ENCODE results near the gene TSPAN3. TPM values are rescaled to one million over a fixed set of nuclear protein-coding genes. Genes with fewer than 3 reads are reported as not detected.

The TSPAN3 gene
- total RNA-seq, 1 donor from 2014 or later = 150 TPM

DNA sequence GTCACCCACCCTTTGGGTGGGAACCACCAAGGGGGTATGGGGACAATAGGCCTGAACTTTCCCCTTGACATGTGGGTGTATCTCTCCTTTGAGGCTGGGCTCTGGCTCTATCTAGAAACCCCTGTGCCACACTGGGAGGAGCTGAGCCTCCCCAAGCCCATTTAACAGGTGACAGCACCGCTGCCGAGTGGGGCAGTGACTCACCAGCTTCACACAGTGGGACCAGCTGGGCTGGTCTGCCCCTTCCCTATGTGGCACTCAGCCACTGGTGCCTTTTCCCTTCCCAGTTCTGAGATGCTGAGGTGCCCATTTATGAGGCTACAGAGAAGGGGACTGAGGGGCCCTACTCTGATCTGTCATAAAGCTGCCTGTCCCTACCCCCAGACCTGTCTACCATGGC lies 70.9 kb downstream of the TSPAN3 start:
- ATAC-seq = no peak

DNA sequence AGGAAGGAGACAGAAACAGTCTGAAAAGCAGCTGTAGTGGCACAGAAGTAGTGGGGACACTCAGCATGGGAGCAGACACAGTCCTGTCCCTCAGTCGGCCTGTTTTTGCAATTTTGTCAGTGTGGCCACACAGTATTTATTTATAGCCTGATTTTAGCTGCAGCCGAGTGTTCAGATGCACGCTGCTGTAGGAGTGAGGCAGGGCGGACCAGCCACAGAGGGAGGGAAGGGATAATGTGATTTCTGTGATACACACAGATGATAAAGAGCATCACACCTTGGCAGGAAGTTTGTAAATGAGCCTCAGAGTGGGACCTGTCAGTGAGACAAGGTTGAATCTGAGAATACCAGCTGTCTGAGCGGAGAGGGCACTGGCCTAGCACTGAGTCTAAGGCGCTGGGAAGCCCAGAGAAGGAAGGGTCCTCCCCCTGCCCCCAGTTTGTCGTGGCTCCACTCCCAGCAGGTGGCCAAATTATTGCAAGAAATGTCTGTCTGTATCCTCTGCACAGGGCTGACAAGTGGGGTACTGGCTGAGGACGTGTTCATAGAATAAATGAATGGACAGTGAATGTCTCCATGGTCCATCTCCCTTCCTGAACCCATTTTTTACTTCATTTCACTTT lies 72.1 kb downstream of the TSPAN3 start:
- no peak for ATAC-seq
- no peak for DNase-seq (ENCODE audit: low spot score)
- intact Hi-C loops (cut with DNase I) = no loop called here

More for the DNA sequence above, 70.9 kb downstream of the TSPAN3 start:
- intact Hi-C loops (cut with DNase I) = no loop called here
- DNase-seq (ENCODE audit: low spot score) = no peak

DNA sequence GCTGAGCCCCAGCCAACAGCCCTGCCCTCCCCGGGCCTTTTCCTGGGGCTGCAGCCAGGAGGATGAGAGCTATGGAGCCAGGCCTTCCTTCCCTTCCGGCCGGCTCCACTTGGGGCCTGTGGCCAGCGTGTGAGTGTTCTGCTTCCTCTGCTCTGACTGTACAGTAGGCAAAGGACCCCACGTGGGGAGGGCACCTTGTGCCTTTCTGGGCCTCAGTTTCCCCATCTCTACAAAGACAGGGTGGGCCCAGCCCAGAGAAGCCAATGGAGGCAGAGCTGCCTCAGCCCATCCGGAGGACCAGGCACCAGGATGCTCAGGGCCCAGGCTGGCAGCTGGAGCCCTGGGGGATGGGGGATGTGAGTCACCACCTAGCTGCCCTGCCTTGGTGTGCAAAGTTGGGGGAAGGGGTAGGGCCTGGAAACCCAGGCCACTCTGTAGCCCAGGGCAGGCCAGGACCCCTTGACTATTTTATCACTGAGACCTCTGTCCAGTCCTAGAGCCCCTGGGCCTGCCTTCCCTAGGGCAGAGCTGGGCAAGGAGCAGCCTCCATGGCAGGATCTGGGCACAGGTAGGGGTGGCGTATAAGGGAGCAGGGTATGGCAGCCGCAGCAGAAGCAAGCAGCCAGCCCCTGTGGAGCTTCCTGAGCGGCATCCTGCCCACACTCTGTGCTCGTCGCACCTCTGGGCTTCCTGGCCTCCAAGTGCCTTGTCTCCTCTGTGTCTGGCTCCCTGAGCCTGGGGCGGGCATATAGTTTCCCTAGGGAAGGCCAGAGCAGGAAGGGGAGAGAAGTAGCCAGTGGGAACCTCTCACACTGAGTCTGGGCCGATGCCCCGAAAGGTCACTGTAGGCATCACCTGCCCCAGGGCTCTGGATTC lies 74.1 kb downstream of the TSPAN3 start:
- ATAC-seq = peak; percentile 81
- intact Hi-C loops (cut with DNase I) = no loop called here
- peak; percentile 64 for DNase-seq (ENCODE audit: low spot score)

DNA sequence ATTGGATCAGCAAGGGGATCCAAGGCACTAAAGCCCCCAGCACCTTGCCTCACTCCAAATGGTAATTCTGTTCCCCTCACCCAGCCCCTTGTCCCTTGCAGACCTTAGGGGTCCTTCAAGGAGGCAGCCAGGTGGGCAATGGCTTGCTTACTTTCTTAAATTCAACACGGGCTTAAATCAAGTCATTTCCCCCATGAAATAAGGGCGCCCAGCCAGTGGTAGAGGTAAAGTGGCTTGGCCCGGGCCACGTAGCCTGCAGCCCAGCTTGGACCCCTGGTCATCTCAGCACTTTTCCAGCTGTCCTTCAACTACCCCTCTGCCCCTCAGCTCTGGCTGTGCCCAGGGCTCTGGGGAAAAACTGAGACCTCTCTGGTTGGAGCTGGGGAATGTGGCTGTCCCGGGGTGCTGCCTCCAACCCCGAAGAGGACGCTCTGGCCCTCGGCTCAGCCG lies 74.8 kb downstream of the TSPAN3 start:
- DNase-seq (ENCODE audit: low spot score) (no peak), ATAC-seq (no peak)
- intact Hi-C loops (cut with DNase I) = no loop called here

DNA sequence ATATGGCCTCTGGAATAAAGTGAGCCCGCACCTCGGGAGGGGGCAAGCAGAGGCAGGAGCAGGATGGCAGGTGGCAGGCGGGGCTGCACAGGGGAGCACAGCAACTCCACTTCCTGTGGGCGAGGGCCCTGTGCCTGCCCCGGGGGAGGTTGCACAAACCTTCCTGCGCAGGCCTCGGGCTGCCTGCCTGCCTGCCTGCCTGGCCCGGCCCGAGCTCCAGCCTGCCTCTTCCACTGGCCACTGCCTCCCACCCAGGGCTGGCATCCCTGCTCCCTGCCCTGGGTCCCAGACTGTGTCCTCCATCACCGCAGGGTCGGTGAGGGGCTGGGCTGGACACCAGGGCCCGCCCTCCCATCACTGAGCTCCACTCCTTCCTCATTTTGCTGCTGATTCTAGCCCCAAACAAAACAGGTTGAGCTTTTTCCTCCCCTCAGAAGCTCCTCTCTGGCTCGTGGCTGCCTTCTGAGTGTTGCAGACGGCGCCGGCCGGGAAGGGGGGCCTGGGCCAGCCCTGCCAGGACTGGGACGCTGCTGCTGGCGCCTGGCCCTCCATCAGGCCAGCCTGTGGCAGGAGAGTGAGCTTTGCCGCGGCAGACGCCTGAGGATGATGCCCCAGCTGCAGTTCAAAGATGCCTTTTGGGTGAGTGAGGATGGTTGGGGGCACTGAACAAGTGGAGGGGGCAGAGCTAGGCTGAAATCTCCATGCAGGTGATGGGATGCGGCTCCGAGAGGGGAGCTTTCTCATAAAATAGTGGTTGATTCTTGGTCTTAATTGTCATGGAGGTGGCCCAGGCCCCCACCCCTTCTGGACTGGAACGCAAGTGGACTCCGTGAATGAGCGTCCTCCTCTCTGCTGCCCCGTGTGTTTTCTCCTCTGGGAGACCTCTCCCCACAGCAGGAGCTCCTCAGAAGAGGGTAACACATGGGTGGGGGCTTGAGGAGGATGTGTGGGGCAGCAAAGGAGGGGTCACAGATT lies 75.7 kb downstream of the TSPAN3 start, which contains the start of gene PSTPIP1:
PSTPIP1 (plus strand) TSS at position 156 of the 975 bp plus-strand sequence; CDS start at position 604, 448 bp downstream.
- intact Hi-C loops (cut with DNase I) = no loop called here
- peak; percentile 59 for DNase-seq (ENCODE audit: low spot score)
- ATAC-seq = peak; percentile 53

DNA sequence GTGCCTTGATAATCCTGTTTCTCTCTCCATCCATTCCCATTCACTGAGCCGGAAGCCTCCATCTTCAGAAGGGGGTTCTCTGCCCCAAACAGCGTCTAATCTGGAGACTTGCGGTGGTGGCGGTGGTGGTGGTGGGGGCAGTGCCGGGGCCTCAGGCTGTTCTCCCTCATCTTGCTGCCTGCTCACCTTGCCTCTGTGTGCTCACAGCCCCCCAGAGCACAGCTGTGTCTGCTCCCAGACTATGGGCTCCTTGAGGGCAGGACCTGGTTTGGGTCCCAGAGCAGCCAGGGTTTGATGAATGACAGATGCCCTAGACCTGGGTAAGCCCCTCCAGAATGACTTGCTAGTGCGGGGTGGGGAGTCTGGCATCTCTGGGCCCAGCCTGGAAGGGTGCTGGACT lies 76.4 kb downstream of the TSPAN3 start:
- ATAC-seq (no peak), DNase-seq (ENCODE audit: low spot score) (peak; percentile 51)
- intact Hi-C loops (cut with DNase I) = no loop called here

DNA sequence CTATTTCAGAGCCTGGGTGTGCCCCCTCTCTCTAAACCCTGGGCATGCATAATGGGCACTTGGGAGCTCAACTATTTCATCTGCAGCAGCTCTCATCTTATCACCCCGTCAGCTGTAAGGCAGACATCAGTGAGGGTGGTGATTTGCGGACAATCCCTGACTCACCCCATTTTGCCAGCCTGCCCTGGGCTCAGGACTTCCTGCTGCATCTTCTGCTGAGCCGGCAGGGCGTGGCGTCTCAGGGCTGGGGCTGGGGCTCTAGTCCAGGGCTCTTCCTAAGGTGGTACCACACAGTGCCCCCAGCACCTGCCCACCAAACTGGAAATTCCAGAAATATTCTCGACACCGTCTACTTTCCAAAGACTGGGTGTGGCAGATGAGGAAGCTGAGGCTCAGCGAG lies 76.9 kb downstream of the TSPAN3 start:
- no peak for ATAC-seq
- peak; percentile 60 for DNase-seq (ENCODE audit: low spot score)
- intact Hi-C loops (cut with DNase I) = no loop called here

DNA sequence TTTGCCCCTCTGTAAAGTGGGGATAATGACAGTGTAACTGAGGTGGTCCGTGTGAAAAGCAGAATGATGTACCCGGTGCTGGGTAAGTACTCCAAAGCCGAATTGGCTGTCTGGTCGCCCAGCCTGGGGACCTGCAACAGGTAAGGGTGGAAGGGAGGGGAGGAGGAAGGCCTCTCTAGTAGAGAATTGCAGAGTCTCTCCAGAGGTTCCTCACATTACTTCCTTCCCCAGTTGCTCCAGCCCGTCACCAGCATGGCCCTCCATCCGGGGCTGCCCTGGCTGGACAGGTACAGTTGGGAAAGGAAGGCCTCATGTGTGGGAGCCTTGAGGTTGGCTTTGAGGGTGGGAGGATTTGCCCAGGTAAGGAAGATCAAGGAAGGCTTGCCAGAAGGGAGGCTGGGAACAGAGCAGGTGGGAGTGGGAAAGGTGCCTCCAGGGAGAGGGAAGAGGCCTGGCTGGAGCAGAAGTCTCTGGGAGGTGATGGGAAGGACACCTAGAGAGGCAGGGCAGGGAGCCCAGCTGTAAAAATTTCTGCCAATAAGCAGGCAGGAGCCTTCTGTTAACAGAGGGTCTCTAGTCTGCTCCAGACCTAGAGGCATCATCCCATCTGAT lies 77.7 kb downstream of the TSPAN3 start:
- DNase-seq (ENCODE audit: low spot score) = peak; percentile 32
- intact Hi-C loops (cut with DNase I) = no loop called here

DNA sequence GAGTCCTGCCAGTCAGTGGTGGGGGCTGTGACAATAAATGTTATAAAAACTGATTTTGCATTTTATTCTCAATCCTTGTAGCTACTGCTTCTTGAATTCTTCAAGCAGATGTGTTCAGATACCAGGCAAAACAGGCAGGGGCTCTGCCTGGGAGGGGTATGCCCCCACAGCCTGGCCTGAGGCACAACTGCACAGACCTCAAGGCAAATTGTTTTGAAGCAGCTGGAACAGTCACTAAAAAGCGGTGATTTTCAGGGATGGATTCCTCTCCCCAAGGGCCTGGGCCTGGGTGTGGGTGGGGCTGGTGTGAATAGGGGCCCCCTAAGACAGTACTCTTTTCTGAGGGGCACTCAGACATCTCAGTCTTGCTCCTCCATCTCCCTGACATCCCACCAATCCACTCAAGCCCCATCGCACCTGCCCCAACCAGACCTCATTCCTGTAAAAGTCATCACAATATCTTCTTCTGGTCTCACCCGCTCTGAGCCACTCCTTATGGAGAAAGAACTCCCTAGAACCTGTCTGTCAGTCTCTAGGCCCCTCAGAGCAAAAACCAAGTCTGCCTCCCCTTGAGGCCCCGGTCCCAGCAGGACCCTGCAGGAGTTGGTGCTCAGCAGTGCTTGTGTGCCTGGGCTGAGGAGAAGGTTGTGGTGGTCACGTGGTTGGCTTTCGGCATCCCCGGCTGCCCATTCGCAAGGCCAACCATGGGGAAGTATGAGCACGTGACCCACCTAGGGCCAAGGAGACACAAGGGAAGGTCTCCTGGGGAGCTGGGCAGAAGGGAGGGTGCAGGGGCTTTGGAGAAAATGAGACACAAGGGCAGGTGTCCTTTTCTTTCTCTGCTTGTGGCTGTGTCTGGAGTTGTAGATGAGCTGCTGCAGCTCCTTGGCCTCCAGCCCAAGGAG lies 78.9 kb downstream of the TSPAN3 start:
- ATAC-seq (no peak), DNase-seq (ENCODE audit: low spot score) (peak; percentile 66)
- intact Hi-C loops (cut with DNase I) = no loop called here

More for the DNA sequence above, 77.7 kb downstream of the TSPAN3 start:
- no peak for ATAC-seq

Other genes starting within 250 kb of the TSPAN3 start
- 50.1 TPM for gene SCAPER, start 165.8 kb downstream of the TSPAN3 start, total RNA-seq
- gene RCN2, start 139.4 kb downstream of the TSPAN3 start, total RNA-seq = 38.3 TPM
- 17.7 TPM for gene PSTPIP1, start 76.0 kb downstream of the TSPAN3 start, total RNA-seq